Effector memory CD4-positive, alpha-beta T cell (primary cell): ENCODE data around the gene MRS2.
"Not testable (repeated sequence)": the region's sequence is repeated elsewhere in the genome, so short reads cannot be mapped to it uniquely, and the experiment has no call there.

Source experiments
- DNase-seq, 3 donors: peaks; one replicate each; pipeline ENCODE4 v3.0.0-alpha.2; 2020
- H3K27ac ChIP-seq: 2 replicates; pipeline ENCODE4 v1.7.0; 2013; ENCODE audit warnings: mild to moderate bottlenecking, low read length, moderate library complexity; ENCODE audit not compliant: insufficient read depth, poor library complexity, severe bottlenecking
- H3K27me3 ChIP-seq: replicated peaks from 2 replicates; pipeline ENCODE4 v1.7.0; 2013; ENCODE audit warnings: mild to moderate bottlenecking, low read length; ENCODE audit not compliant: insufficient read depth, control insufficient read depth, poor library complexity, severe bottlenecking
- H3K36me3 ChIP-seq: 2 replicates; pipeline ENCODE4 v1.7.0; 2013; ENCODE audit warnings: mild to moderate bottlenecking, low read length, moderate library complexity; ENCODE audit not compliant: control insufficient read depth, insufficient read depth
- H3K4me1 ChIP-seq: 2 replicates; pipeline ENCODE4 v1.7.0; 2013; ENCODE audit warnings: low read length, mild to moderate bottlenecking; ENCODE audit not compliant: control insufficient read depth, insufficient read depth, poor library complexity, severe bottlenecking
- H3K4me3 ChIP-seq: 2 replicates; pipeline ENCODE4 v1.7.0; 2013; ENCODE audit warnings: low read length, low read depth, mild to moderate bottlenecking; ENCODE audit not compliant: insufficient read depth, poor library complexity, severe bottlenecking
- H3K9me3 ChIP-seq: 2 replicates; pipeline ENCODE4 v1.7.0; 2013; ENCODE audit warnings: mild to moderate bottlenecking, low read length, moderate library complexity; ENCODE audit not compliant: control insufficient read depth

The MRS2 gene

DNA sequence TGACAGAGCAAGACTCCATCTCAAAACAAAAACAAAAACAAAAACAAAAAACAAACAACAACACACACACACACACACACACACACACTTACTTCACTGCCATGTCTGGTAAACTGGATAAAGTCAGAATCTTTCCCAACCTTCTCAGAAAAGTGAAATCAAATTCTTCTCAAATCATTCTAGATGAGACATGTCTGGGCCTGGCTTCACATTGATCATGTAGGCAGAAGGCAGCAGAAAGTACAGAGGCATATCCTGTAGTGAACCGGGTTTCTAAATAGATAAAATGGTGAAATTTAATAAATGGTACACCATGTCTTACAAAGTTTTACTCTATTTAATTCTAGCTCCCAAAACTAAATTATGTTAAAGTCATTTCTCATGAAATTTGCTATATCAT is 14.9 kb upstream of the MRS2 start:
- no peaks in the 10 kb centered on the region for H3K4me1 ChIP-seq
- no peaks in the 10 kb centered on the region for H3K36me3 ChIP-seq
- no peak overlapping the region for H3K27ac ChIP-seq
- H3K27me3 ChIP-seq: no peaks in the 10 kb centered on the region
- no peak overlapping the region for H3K4me3 ChIP-seq
- no peak for DNase-seq
- H3K9me3 ChIP-seq: no peaks in the 10 kb centered on the region

DNA sequence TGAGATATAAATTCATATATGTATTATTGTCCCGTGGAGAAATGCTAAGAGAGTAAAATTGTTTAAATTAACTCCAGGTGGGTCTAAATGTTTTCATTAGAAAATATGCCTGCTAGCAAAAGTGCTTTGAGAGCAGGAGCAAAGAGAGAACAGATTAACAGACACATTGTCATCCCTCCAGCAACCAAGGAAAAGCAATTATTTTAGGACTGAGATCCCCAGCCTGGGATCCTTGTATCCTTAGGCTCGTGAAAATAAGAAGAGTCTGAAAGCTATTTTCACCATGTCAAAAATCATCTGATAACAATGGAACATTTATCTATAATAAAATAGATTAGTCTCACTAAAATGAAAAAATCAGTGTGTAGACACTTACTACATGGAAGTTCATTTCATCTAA is 11.5 kb upstream of the MRS2 start:
- no peak for DNase-seq
- no peak overlapping the region for H3K4me3 ChIP-seq
- no peaks in the 10 kb centered on the region for H3K9me3 ChIP-seq
- H3K27ac ChIP-seq: no peak overlapping the region
- no peaks in the 10 kb centered on the region for H3K36me3 ChIP-seq
- H3K27me3 ChIP-seq: no peaks in the 10 kb centered on the region
- no peaks in the 10 kb centered on the region for H3K4me1 ChIP-seq

GRCh38 chr6:24391756-24392405 is 10.9 kb upstream of the MRS2 start:
- Histone ChIP-seq H3K9me3 (no peaks in the 10 kb centered on the region), H3K27ac (no peak overlapping the region), H3K27me3 (no peaks in the 10 kb centered on the region), H3K36me3 (no peaks in the 10 kb centered on the region), H3K4me3 (no peak overlapping the region), H3K4me1 (no peaks in the 10 kb centered on the region)
- DNase-seq: no peak

- Histone ChIP-seq H3K9me3 (no peaks in the 10 kb centered on the region), H3K36me3 (no peaks in the 10 kb centered on the region), H3K4me1 (no peaks in the 10 kb centered on the region), H3K27ac (no peak overlapping the region), H3K27me3 (no peaks in the 10 kb centered on the region), H3K4me3 (no peak overlapping the region)
- DNase-seq: no peak
These were observed 8.5 kb upstream of the MRS2 start for GRCh38 chr6:24394061-24394779.

- H3K36me3 ChIP-seq: no peaks in the 10 kb centered on the region
- no peak for DNase-seq
- H3K27ac ChIP-seq: no peak overlapping the region
- H3K9me3 ChIP-seq: no peaks in the 10 kb centered on the region
- H3K27me3 ChIP-seq: no peaks in the 10 kb centered on the region
- no peak overlapping the region for H3K4me3 ChIP-seq
- no peaks in the 10 kb centered on the region for H3K4me1 ChIP-seq
These were observed 7.8 kb upstream of the MRS2 start for GRCh38 chr6:24394780-24395437.

DNA sequence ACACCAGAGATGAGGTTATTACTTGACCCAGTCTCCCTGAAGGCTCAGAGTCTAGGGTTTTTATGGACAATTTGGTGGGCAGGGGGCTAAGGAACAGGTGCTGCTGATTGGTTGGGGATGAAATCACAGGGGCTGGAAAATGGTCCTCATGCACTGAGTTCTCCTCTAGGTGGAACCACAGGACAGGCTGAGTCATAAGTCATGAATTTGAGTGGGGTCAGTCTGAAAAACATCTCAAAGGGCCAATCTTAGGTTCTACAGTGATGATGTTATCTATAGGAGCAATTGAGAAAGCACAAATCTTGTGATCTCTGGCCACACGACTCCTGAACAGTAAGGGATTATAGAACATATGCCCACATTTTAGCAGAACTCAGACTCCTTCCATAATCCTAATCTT is 5.9 kb upstream of the MRS2 start:
- Histone ChIP-seq H3K27ac (no peak overlapping the region), H3K27me3 (no peaks in the 10 kb centered on the region), H3K4me1 (no peaks in the 10 kb centered on the region), H3K9me3 (no peaks in the 10 kb centered on the region), H3K4me3 (no peak overlapping the region), H3K36me3 (no peaks in the 10 kb centered on the region)
- DNase-seq: no peak

DNA sequence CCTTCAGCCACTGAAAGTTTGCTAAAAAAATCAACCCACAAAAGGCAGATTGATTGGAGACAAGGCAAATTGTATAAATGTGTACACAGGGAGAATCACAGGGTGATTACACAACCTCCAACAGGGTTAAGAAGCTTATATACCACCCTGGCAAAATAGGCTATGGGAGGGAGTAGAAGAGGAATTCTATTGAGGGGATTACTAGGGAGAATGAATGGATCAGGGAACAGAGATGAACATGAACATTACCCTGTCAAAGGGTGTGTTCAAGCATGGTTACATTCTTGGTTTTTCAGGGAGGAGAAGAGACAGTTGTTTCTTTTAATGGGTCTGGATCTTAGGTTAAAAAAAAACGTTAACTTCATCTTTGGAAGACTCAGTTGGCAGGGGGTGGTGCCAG is 5.1 kb upstream of the MRS2 start:
- Histone ChIP-seq H3K4me1 (no peaks in the 10 kb centered on the region), H3K36me3 (no peaks in the 10 kb centered on the region), H3K27me3 (no peaks in the 10 kb centered on the region), H3K4me3 (no peak overlapping the region), H3K27ac (no peak overlapping the region), H3K9me3 (no peaks in the 10 kb centered on the region)
- no peak for DNase-seq

- not testable (repeated sequence) for H3K27ac ChIP-seq, H3K9me3 ChIP-seq, H3K4me3 ChIP-seq, H3K4me1 ChIP-seq, H3K36me3 ChIP-seq, DNase-seq, H3K27me3 ChIP-seq
These were observed 2.4 kb upstream of the MRS2 start for GRCh38 chr6:24400045-24401039.

DNA sequence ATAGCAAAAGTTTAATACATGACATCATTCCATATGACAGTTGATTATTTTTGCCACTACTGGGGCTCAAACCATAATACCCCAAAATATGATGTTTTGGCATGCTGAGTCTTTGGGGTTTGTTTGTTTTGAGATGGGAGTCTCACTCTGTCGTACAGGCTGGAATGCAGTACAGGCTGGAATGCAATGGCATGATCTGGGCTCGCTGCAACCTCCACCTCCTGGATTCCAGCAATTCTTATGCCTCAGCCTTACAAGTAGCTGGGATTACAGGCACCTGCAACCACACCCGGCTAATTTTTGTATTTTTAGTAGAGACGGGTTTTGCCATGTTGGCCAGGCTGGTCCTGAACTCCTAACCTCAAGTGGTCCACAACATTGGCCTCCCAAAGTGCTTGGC is 1.3 kb upstream of the MRS2 start:
- DNase-seq: no peak
- Histone ChIP-seq H3K9me3 (no peaks in the 10 kb centered on the region), H3K4me1 (no peaks in the 10 kb centered on the region), H3K4me3 (no peak overlapping the region), H3K36me3 (peaks cover 4% of the 10 kb centered on the region), H3K27ac (no peak overlapping the region), H3K27me3 (no peaks in the 10 kb centered on the region)
